Keratinocyte (primary cell): ENCODE measurements around the gene TMEM174. TPM values are rescaled to one million over a fixed set of nuclear protein-coding genes. Genes with fewer than 3 reads are reported as not detected.

Experiments used
- DNase-seq: peaks from one replicate; pipeline ENCODE4 v3.0.0-alpha.2; 2011; ENCODE audit warnings: low read depth, missing footprints, low spot score
- FAIRE-seq: peaks from 2 replicates; lab custom pipeline; 2011; peaks lifted over from hg19 to GRCh38; lab: Jason Lieb, UNC
- H2AFZ ChIP-seq: 2 replicates; pipeline ENCODE4 v1.6.0; 2012; ENCODE audit warnings: low read length, control low read depth, inconsistent platforms; ENCODE audit not compliant: control insufficient read depth
- H3K27ac ChIP-seq: 2 replicates; pipeline ENCODE4 v1.5.1; 2011; ENCODE audit warnings: low read length; ENCODE audit not compliant: control insufficient read depth, insufficient read depth
- H3K27me3 ChIP-seq: 3 replicates; pipeline ENCODE4 v1.6.0; 2011; ENCODE audit warnings: low read length; ENCODE audit not compliant: control insufficient read depth, insufficient read depth; ENCODE audit errors: extremely low read depth
- H3K36me3 ChIP-seq, 2 experiments: 2 replicates in 1 of 2; 3 replicates in 1 of 2; pipeline ENCODE4 v1.5.1; 2011; ENCODE audit warnings: low read length in 2 of 2, mild to moderate bottlenecking in 1 of 2; ENCODE audit not compliant: control insufficient read depth in 2 of 2, insufficient read depth in 2 of 2; ENCODE audit errors: extremely low read depth in 1 of 2
- H3K4me1 ChIP-seq: 3 replicates; pipeline ENCODE4 v1.5.1; 2011; ENCODE audit warnings: low read length; ENCODE audit not compliant: control insufficient read depth, insufficient read depth; ENCODE audit errors: extremely low read depth
- H3K4me2 ChIP-seq: 3 replicates; pipeline ENCODE4 v1.6.0; 2011; ENCODE audit warnings: low read depth, low read length; ENCODE audit not compliant: control insufficient read depth, insufficient read depth; ENCODE audit errors: extremely low read depth
- H3K4me3 ChIP-seq, 3 experiments: fragments of 200-600 bp in 1 of 3; sonication (generic) in 1 of 3; 2 replicates in 2 of 3; 3 replicates in 1 of 3; pipeline ENCODE4 v1.5.1; 2011 to 2016; ENCODE audit warnings: low read length in 3 of 3, mild to moderate bottlenecking in 3 of 3, control low read depth in 2 of 3, inconsistent platforms in 1 of 3, low read depth in 1 of 3, mixed read lengths in 1 of 3, mixed run types in 1 of 3, moderate library complexity in 1 of 3; ENCODE audit not compliant: control insufficient read depth in 2 of 3, insufficient read depth in 2 of 3; ENCODE audit errors: extremely low read depth in 1 of 3
- H3K79me2 ChIP-seq: 2 replicates; pipeline ENCODE4 v1.6.0; 2012; ENCODE audit warnings: low read length; ENCODE audit not compliant: control insufficient read depth, insufficient read depth
- H3K9ac ChIP-seq: 3 replicates; pipeline ENCODE4 v1.6.0; 2011; ENCODE audit warnings: low read length; ENCODE audit not compliant: control insufficient read depth, insufficient read depth; ENCODE audit errors: extremely low read depth
- H3K9me1 ChIP-seq: 3 replicates; pipeline ENCODE4 v1.6.0; 2011; ENCODE audit warnings: low read length; ENCODE audit not compliant: control insufficient read depth, insufficient read depth; ENCODE audit errors: extremely low read depth
- H3K9me3 ChIP-seq: 2 replicates; pipeline ENCODE4 v1.5.1; 2012; ENCODE audit warnings: low read depth, low read length; ENCODE audit not compliant: control insufficient read depth
- H4K20me1 ChIP-seq: 3 replicates; pipeline ENCODE4 v1.6.0; 2011; ENCODE audit warnings: low read length; ENCODE audit not compliant: control insufficient read depth, insufficient read depth; ENCODE audit errors: extremely low read depth
- EZH2 ChIP-seq: IDR thresholded peaks from one replicate; pipeline ENCODE4 v1.6.1; 2012; ENCODE audit warnings: inconsistent platforms, mild to moderate bottlenecking, low read length, moderate library complexity
- dilution Hi-C: fragments of 300-500 bp; cut with MboI; formaldehyde crosslinking; loops from one replicate; pipeline ENCODE4 v1.7.0; 2020; ENCODE audit warnings: low sequenced_read_pairs; ENCODE audit not compliant: extremely low pct_ligation_motif_present
- polyA plus RNA-seq, 5 experiments: library from polyadenylated mRNA; depleted of rRNA in 3 of 5; stranded (reverse) in 3 of 5; stranded (forward) in 1 of 5; unstranded in 1 of 5; fragments of >200 nt; gene quantifications; 1 replicate in 1 of 5; 2 replicates in 3 of 5; 3 replicates in 1 of 5; pipeline versions ENCODE4 v1.2.1 to v1.2.3, GENCODE V29; 2011 to 2012; ENCODE audit warnings: missing spikeins in 2 of 5, low read depth in 1 of 5, low replicate concordance in 1 of 5
- TF ChIP-seq, protein P1 (sequence below), 3 experiments: IDR thresholded peaks in 1 of 3; conservative IDR thresholded peaks in 1 of 3; optimal IDR thresholded peaks in 1 of 3; 2 replicates in 2 of 3; 3 replicates in 1 of 3; pipeline versions ENCODE3 to v1.5.1; 2011; ENCODE audit warnings: low read length in 3 of 3, mild to moderate bottlenecking in 3 of 3, moderate library complexity in 2 of 3, control low read depth in 1 of 3, inconsistent platforms in 1 of 3; ENCODE audit not compliant: insufficient read depth in 2 of 3; ENCODE audit errors: extremely low read depth in 1 of 3

The TMEM174 gene
- polyA plus RNA-seq, 1 donor (not counting 4 experiments of a cell fraction or from before 2014, with no cell fraction given): not detected

- no peaks in the 10 kb centered on the region for H3K79me2 ChIP-seq
These were observed 31.3 kb downstream of the TMEM174 start for GRCh38 chr5:73204332-73204731.

GRCh38 chr5:73204733-73205132, 31.7 kb downstream of the TMEM174 start:
- no peak overlapping the region for H3K9ac ChIP-seq

More at GRCh38 chr5:73204332-73204731, 31.3 kb downstream of the TMEM174 start:
- H3K9me1 ChIP-seq: no peaks in the 10 kb centered on the region
- DNase-seq: no peak
- no peak for FAIRE-seq
- no peak overlapping the region for H3K9ac ChIP-seq
- no peak overlapping the region for H3K4me3 ChIP-seq
- H2AFZ ChIP-seq: no peak overlapping the region
- H3K27ac ChIP-seq: no peak overlapping the region
- TF ChIP-seq, protein P1, sequence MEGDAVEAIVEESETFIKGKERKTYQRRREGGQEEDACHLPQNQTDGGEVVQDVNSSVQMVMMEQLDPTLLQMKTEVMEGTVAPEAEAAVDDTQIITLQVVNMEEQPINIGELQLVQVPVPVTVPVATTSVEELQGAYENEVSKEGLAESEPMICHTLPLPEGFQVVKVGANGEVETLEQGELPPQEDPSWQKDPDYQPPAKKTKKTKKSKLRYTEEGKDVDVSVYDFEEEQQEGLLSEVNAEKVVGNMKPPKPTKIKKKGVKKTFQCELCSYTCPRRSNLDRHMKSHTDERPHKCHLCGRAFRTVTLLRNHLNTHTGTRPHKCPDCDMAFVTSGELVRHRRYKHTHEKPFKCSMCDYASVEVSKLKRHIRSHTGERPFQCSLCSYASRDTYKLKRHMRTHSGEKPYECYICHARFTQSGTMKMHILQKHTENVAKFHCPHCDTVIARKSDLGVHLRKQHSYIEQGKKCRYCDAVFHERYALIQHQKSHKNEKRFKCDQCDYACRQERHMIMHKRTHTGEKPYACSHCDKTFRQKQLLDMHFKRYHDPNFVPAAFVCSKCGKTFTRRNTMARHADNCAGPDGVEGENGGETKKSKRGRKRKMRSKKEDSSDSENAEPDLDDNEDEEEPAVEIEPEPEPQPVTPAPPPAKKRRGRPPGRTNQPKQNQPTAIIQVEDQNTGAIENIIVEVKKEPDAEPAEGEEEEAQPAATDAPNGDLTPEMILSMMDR (optimal IDR thresholded peaks at IDR 0.05 in 1 of 3, IDR thresholded peaks at IDR 0.05 in 1 of 3, conservative IDR thresholded peaks at IDR 0.05 in 1 of 3; ENCODE audit: extremely low read depth in 1 of 3, insufficient read depth in 2 of 3, low read length in 3 of 3): no peak
- no peak for TF ChIP-seq EZH2
- no peaks in the 10 kb centered on the region for H3K9me3 ChIP-seq
- no peak overlapping the region for H3K4me2 ChIP-seq
- H3K36me3 ChIP-seq: no peaks in the 10 kb centered on the region
- dilution Hi-C loops: no loop called here
- H4K20me1 ChIP-seq: no peaks in the 10 kb centered on the region
- H3K27me3 ChIP-seq: peaks cover 6% of the 10 kb centered on the region
- H3K4me1 ChIP-seq: no peaks in the 10 kb centered on the region

More at GRCh38 chr5:73204733-73205132, 31.7 kb downstream of the TMEM174 start:
- no peak for FAIRE-seq
- H3K4me3 ChIP-seq: no peak overlapping the region
- no peaks in the 10 kb centered on the region for H3K9me1 ChIP-seq
- H3K36me3 ChIP-seq: no peaks in the 10 kb centered on the region
- H3K9me3 ChIP-seq: no peaks in the 10 kb centered on the region
- no peak overlapping the region for H3K27ac ChIP-seq
- dilution Hi-C loops: no loop called here
- peaks cover 6% of the 10 kb centered on the region for H3K27me3 ChIP-seq
- no peak for TF ChIP-seq EZH2
- TF ChIP-seq, protein P1 (optimal IDR thresholded peaks at IDR 0.05 in 1 of 3, IDR thresholded peaks at IDR 0.05 in 1 of 3, conservative IDR thresholded peaks at IDR 0.05 in 1 of 3; ENCODE audit: extremely low read depth in 1 of 3, insufficient read depth in 2 of 3, low read length in 3 of 3): no peak
- no peaks in the 10 kb centered on the region for H4K20me1 ChIP-seq
- no peaks in the 10 kb centered on the region for H3K4me1 ChIP-seq
- no peak for DNase-seq
- no peak overlapping the region for H3K4me2 ChIP-seq
- no peaks in the 10 kb centered on the region for H3K79me2 ChIP-seq
- no peak overlapping the region for H2AFZ ChIP-seq
